ENCODE measurements around the gene NAA25.
"Not testable (repeated sequence)": the region's sequence is repeated elsewhere in the genome, so short reads cannot be mapped to it uniquely, and the experiment has no call there.

Gene NAA25

DNA sequence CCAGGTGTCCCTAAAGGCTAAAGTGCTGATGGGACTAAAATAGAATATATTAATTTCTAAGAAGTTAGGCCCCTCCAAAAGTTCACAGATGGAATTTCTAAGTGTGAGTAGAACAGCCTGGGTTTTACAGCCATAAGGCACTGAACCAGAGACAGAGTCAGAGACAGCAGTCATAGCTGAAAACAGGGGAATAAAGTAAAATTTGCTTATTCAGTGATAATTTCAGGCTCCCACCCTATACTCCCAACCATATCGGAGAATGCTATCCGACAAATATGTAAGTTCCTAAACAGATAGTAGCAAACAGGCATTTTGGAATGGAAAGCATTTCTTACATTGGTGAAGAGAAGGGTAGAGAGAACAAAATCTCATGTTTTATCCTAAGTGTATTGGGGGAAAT, 45.3 kb downstream of the NAA25 start:
- H3K27me3 ChIP-seq (ENCODE audit: low read depth), result no peaks in the 10 kb centered on the region
- no peak overlapping the region for H3K4me3 ChIP-seq
- peaks cover 82% of the 10 kb centered on the region for H3K36me3 ChIP-seq (replicated peaks)
- H3K9me3 ChIP-seq, result no peaks in the 10 kb centered on the region
- DNase-seq (ENCODE audit: low spot score in 2 of 2), result no peak
- in situ Hi-C loops (cut with MboI; ENCODE audit: low sequenced_read_pairs), result no loop called here
- no peaks in the 10 kb centered on the region for H3K4me1 ChIP-seq

DNA sequence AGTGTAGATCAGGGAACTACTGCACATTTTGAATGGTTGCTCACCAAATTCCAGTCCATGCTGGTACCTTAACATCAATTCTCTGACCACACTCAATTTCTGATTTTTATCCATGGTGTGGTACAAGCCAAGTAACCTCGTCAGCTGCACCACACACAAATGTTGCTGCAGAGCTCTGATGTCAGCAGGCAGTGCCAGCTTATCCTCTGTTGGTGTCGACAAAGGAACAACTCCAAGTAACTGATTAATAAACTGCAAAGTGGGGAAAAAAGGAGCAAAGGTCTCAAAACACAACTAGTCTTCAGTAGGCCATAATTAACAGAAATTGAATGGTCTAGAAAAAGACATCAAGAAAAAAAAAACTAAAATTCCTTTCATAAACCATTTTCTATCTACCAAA, 47.4 kb downstream of the NAA25 start:
- H3K36me3 ChIP-seq (replicated peaks), result peaks cover 81% of the 10 kb centered on the region
- no peak for DNase-seq (ENCODE audit: low spot score in 2 of 2)
- in situ Hi-C loops (cut with MboI; ENCODE audit: low sequenced_read_pairs), result no loop called here

GRCh38 chr12:112049351-112049750, 59.2 kb downstream of the NAA25 start:
- no peak for DNase-seq (ENCODE audit: low spot score in 2 of 2)
- no peak overlapping the region for H3K4me3 ChIP-seq
- H3K4me1 ChIP-seq, result no peaks in the 10 kb centered on the region
- peaks cover 92% of the 10 kb centered on the region for H3K36me3 ChIP-seq (replicated peaks)
- in situ Hi-C loops (cut with MboI; ENCODE audit: low sequenced_read_pairs), result no loop called here
- H3K9me3 ChIP-seq, result no peaks in the 10 kb centered on the region
- H3K27me3 ChIP-seq (ENCODE audit: low read depth), result no peaks in the 10 kb centered on the region

More for the DNA sequence above, 47.4 kb downstream of the NAA25 start:
- H3K27me3 ChIP-seq (ENCODE audit: low read depth), result no peaks in the 10 kb centered on the region
- H3K4me3 ChIP-seq, result no peak overlapping the region
- no peaks in the 10 kb centered on the region for H3K9me3 ChIP-seq
- no peaks in the 10 kb centered on the region for H3K4me1 ChIP-seq

GRCh38 chr12:112046003-112046402, 62.6 kb downstream of the NAA25 start:
- no peaks in the 10 kb centered on the region for H3K9me3 ChIP-seq

GRCh38 chr12:112036614-112037013, 72.0 kb downstream of the NAA25 start:
- Histone ChIP-seq H3K4me1 (peaks cover 20% of the 10 kb centered on the region), H3K36me3 (replicated peaks) (peaks cover 75% of the 10 kb centered on the region)
- H3K4me3 ChIP-seq; in situ Hi-C loops (cut with MboI; ENCODE audit: low sequenced_read_pairs); DNase-seq (ENCODE audit: low spot score in 2 of 2); H3K9me3 ChIP-seq; H3K27me3 ChIP-seq (ENCODE audit: low read depth): not testable (repeated sequence)

More at GRCh38 chr12:112046003-112046402, 62.6 kb downstream of the NAA25 start:
- Histone ChIP-seq H3K4me1 (no peaks in the 10 kb centered on the region), H3K27me3 (ENCODE audit: low read depth) (no peaks in the 10 kb centered on the region), H3K4me3 (no peak overlapping the region), H3K36me3 (replicated peaks) (peaks cover 83% of the 10 kb centered on the region)
- no peak for DNase-seq (ENCODE audit: low spot score in 2 of 2)
- in situ Hi-C loops (cut with MboI; ENCODE audit: low sequenced_read_pairs), result no loop called here

- Histone ChIP-seq H3K9me3 (no peaks in the 10 kb centered on the region), H3K4me1 (peaks cover 20% of the 10 kb centered on the region), H3K4me3 (no peak overlapping the region), H3K27me3 (ENCODE audit: low read depth) (no peaks in the 10 kb centered on the region), H3K36me3 (replicated peaks) (peaks cover 74% of the 10 kb centered on the region)
- DNase-seq (ENCODE audit: low spot score in 2 of 2), result peak; percentile 56 to 83
- in situ Hi-C loops (cut with MboI; ENCODE audit: low sequenced_read_pairs), result no loop called here
Observed at GRCh38 chr12:112035219-112035785, 73.3 kb downstream of the NAA25 start.

GRCh38 chr12:112032292-112032691, 76.3 kb downstream of the NAA25 start:
- Histone ChIP-seq H3K27me3 (ENCODE audit: low read depth) (no peaks in the 10 kb centered on the region), H3K36me3 (replicated peaks) (peaks cover 68% of the 10 kb centered on the region), H3K4me1 (peaks cover 20% of the 10 kb centered on the region), H3K9me3 (no peaks in the 10 kb centered on the region), H3K4me3 (no peak overlapping the region)
- in situ Hi-C loops (cut with MboI; ENCODE audit: low sequenced_read_pairs), result no loop called here
- DNase-seq (ENCODE audit: low spot score in 2 of 2), result no peak

DNA sequence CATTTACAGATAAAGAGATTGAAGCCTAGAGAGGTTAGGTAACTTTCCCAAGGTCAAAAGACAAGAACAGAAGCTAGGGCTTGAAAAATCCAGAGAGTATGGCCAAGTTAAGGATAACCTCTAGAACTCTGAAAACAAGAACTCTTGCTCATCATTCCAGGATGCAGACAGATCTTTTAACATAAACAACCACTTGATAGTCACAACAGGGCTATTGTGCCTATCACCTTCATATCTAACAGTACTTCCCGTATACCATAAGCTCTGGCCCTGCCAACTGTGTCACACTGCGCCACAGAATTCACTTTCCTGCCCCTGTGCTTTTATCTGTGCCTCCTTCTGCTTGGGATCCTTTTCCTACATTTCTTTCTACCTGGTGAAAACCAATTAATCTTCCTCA, 77.1 kb downstream of the NAA25 start:
- Histone ChIP-seq H3K4me1 (peaks cover 20% of the 10 kb centered on the region), H3K9me3 (no peaks in the 10 kb centered on the region), H3K4me3 (no peak overlapping the region), H3K27me3 (ENCODE audit: low read depth) (no peaks in the 10 kb centered on the region), H3K36me3 (replicated peaks) (peaks cover 64% of the 10 kb centered on the region)
- in situ Hi-C loops (cut with MboI; ENCODE audit: low sequenced_read_pairs), result no loop called here
- DNase-seq (ENCODE audit: low spot score in 2 of 2), result no peak

DNA sequence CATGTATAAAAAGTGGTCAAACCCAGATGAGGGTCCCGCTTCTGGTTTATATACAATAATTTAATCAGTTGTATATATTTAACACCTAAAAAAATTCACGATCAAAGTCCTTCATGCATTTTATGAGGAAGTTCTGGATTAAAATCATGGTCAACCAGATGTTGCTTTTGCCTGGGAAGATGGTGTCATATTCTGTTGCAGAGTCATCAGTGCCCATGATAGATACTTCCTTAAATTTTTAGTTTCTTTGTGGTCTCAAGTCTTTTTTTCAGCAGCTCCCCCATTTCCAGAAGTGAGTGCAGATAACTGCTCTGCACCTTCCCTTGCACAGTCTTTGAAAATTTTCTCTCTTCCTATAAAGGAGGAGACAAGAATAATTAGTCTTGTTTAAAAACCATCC, 79.3 kb downstream of the NAA25 start:
- in situ Hi-C loops (cut with MboI; ENCODE audit: low sequenced_read_pairs), result no loop called here

GRCh38 chr12:112025808-112026375, 82.7 kb downstream of the NAA25 start:
- H3K9me3 ChIP-seq, result no peaks in the 10 kb centered on the region
- no peak overlapping the region for H3K4me3 ChIP-seq
- no peaks in the 10 kb centered on the region for H3K27me3 ChIP-seq (ENCODE audit: low read depth)
- peaks cover 8% of the 10 kb centered on the region for H3K4me1 ChIP-seq
- in situ Hi-C loops (cut with MboI; ENCODE audit: low sequenced_read_pairs), result no loop called here
- no peak for DNase-seq (ENCODE audit: low spot score in 2 of 2)
- H3K36me3 ChIP-seq (replicated peaks), result peaks cover 57% of the 10 kb centered on the region

More for the DNA sequence above, 79.3 kb downstream of the NAA25 start:
- no peaks in the 10 kb centered on the region for H3K9me3 ChIP-seq
- no peak for DNase-seq (ENCODE audit: low spot score in 2 of 2)
- H3K36me3 ChIP-seq (replicated peaks), result peaks cover 57% of the 10 kb centered on the region
- H3K27me3 ChIP-seq (ENCODE audit: low read depth), result no peaks in the 10 kb centered on the region
- H3K4me1 ChIP-seq, result peaks cover 14% of the 10 kb centered on the region
- no peak overlapping the region for H3K4me3 ChIP-seq

GRCh38 chr12:112023759-112024396, 84.7 kb downstream of the NAA25 start:
- Histone ChIP-seq H3K9me3 (no peaks in the 10 kb centered on the region), H3K36me3 (replicated peaks) (peaks cover 59% of the 10 kb centered on the region), H3K4me1 (peaks cover 8% of the 10 kb centered on the region), H3K27me3 (ENCODE audit: low read depth) (no peaks in the 10 kb centered on the region), H3K4me3 (no peak overlapping the region)
- DNase-seq (ENCODE audit: low spot score in 2 of 2), result peak; percentile 26 to 52
- in situ Hi-C loops (cut with MboI; ENCODE audit: low sequenced_read_pairs), result no loop called here

DNA sequence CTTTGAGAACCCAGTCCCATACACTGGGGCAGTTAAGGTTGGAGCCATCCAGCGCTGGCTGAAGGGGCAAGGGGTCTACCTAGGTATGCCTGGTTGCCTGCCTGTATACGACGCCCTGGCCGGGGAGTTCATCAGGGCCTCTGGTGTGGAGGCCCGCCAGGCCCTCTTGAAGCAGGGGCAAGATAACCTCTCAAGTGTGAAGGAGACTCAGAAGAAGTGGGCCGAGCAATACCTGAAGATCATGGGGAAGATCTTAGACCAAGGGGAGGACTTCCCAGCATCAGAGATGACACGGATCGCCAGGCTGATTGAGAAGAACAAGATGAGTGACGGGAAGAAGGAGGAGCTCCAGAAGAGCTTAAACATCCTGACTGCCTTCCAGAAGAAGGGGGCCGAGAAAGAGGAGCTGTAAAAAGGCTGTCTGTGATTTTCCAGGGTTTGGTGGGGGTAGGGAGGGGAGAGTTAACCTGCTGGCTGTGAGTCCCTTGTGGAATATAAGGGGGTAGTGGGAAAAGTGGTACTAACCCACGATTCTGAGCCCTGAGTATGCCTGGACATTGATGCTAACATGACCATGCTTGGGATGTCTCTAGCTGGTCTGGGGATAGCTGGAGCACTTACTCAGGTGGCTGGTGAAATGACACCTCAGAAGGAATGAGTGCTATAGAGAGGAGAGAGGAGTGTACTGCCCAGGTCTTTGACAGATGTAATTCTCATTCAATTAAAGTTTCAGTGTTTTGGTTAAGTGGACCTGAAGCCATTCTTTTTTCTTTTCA, 86.2 kb downstream of the NAA25 start:
- DNase-seq (ENCODE audit: low spot score in 2 of 2), result no peak
- Histone ChIP-seq H3K36me3 (replicated peaks) (peaks cover 54% of the 10 kb centered on the region), H3K4me3 (no peak overlapping the region), H3K9me3 (no peaks in the 10 kb centered on the region), H3K27me3 (ENCODE audit: low read depth) (no peaks in the 10 kb centered on the region), H3K4me1 (peaks cover 14% of the 10 kb centered on the region)
- in situ Hi-C loops (cut with MboI; ENCODE audit: low sequenced_read_pairs), result no loop called here

- Histone ChIP-seq H3K27me3 (ENCODE audit: low read depth) (no peaks in the 10 kb centered on the region), H3K4me3 (no peak overlapping the region), H3K9me3 (no peaks in the 10 kb centered on the region), H3K36me3 (replicated peaks) (peaks cover 59% of the 10 kb centered on the region), H3K4me1 (peaks cover 14% of the 10 kb centered on the region)
- no peak for DNase-seq (ENCODE audit: low spot score in 2 of 2)
- in situ Hi-C loops (cut with MboI; ENCODE audit: low sequenced_read_pairs), result no loop called here
Observed at GRCh38 chr12:112020947-112021457, 87.6 kb downstream of the NAA25 start.
